ENCODE measurements around the gene RNPS1.

DNA sequence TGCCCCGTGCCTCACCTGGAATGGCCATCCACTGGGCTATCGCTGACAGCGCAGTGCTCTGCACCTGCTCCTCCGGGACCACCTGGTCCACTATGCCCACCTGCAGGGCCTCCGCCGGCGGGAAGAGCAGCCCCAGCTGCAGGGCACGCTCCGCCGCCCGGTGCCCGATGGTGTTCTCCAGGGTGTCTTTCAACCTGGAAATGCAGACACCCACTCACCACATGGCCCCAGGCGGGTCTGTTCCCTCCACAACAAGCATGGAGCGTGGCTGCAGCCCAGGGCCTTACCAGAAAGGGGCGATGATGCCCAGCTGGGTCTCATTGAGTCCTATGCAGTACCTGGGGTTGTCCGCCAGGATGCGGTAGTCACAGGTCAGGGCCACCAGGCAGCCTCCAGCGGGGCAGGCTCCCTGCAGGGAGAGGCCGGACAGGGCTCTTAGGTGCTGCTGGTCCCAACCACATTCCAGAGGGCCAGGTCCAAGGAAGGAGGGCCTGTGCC lies 24.8 kb downstream of the RNPS1 start:
- TF ChIP-seq, protein P1, sequence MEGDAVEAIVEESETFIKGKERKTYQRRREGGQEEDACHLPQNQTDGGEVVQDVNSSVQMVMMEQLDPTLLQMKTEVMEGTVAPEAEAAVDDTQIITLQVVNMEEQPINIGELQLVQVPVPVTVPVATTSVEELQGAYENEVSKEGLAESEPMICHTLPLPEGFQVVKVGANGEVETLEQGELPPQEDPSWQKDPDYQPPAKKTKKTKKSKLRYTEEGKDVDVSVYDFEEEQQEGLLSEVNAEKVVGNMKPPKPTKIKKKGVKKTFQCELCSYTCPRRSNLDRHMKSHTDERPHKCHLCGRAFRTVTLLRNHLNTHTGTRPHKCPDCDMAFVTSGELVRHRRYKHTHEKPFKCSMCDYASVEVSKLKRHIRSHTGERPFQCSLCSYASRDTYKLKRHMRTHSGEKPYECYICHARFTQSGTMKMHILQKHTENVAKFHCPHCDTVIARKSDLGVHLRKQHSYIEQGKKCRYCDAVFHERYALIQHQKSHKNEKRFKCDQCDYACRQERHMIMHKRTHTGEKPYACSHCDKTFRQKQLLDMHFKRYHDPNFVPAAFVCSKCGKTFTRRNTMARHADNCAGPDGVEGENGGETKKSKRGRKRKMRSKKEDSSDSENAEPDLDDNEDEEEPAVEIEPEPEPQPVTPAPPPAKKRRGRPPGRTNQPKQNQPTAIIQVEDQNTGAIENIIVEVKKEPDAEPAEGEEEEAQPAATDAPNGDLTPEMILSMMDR (conservative IDR thresholded peaks at IDR 0.05) = 0 out of 2 replicates have a peak, but pooled peaks have one; percentile 17
- no peak for TF ChIP-seq EZH2 (IDR thresholded peaks at IDR 0.05; ENCODE audit: low read depth)

Data from PC-9 (cell line).